GM23248 (cell line): ENCODE results near the gene CDC16.

Source experiments
- EZH2 ChIP-seq: fragments of 200-600 bp; sonication (generic); IDR thresholded peaks from 2 replicates; pipeline ENCODE4 v1.6.1; 2018; ENCODE audit warnings: antibody characterized with exemption, mild to moderate bottlenecking; ENCODE audit not compliant: insufficient read depth, poor library complexity, severe bottlenecking
- EZH2phosphoT487 ChIP-seq: fragments of 200-600 bp; sonication (generic); IDR thresholded peaks from 2 replicates; pipeline ENCODE4 v1.6.1; 2018; ENCODE audit warnings: antibody characterized with exemption, moderate library complexity, mild to moderate bottlenecking, low read depth; ENCODE audit not compliant: insufficient read depth

DNA sequence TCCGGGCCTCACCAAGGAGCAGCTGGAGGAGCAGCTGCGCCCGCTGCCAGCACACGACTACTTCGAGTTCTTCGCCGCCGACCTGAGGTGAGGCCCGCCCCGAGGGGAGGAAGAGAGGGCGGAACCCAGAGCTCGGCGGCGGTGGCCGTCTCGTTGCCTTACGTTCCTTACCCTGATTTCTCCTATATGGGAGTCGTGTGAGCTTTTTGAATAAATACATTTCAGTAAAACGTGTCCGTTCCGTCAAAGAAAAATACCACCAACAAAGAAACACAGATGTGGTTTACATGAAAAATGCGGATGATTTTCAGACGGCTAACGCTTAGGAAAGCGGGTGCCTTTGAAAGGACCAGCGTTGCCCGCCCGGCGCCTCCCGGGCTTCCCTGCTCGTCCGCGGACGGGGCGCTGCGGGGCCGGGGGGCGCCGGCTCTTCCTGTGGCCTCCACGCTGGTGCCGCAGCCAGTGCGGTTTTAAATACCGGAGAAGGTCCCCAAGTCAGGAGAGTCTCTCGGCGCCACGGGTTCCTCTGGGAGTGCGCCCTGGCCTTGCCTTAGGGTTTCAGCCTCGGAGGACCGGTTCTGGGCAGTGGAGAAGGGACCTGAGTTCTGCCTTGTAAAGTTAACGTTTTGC lies 47.5 kb downstream of the CDC16 start:
- no peak for TF ChIP-seq EZH2
- TF ChIP-seq EZH2phosphoT487 = no peak
